Endothelial cell of umbilical vein (primary cell): ENCODE results near the gene HECTD2. TPM values are rescaled to one million over a fixed set of nuclear protein-coding genes. Genes with fewer than 3 reads are reported as not detected.

Source experiments
- BruUV-seq: library from RNA; stranded (reverse); fragments of 400-500 nt; replicated peaks from 2 replicates; lab custom pipeline; 2021; lab: Mats Ljungman, UMichigan
- CTCF ChIA-PET: fragments of 300-600, 350-600 bp; sonication (Branson Sonifier 250); formaldehyde crosslinking; loops from one replicate; lab custom pipeline; 2021; ENCODE audit warnings: antibody characterized with exemption, inconsistent platforms; lab: Charles Lee
- POLR2A ChIA-PET: fragments of 300-600, 350-600 bp; sonication (Branson Sonifier 250); formaldehyde crosslinking; loops from one replicate; lab custom pipeline; 2021; ENCODE audit warnings: antibody characterized with exemption, inconsistent platforms; lab: Charles Lee
- DNase-seq: peaks from one replicate; pipeline ENCODE4 v3.0.0-alpha.2; 2011; ENCODE audit warnings: low read depth, low spot score
- FAIRE-seq: peaks from 2 replicates; lab custom pipeline; 2011; peaks lifted over from hg19 to GRCh38; lab: Jason Lieb, UNC
- H2AFZ ChIP-seq: 2 replicates; pipeline ENCODE4 v1.6.0; 2012; ENCODE audit warnings: low read depth, low read length, control low read depth, inconsistent platforms
- H3K27ac ChIP-seq: 2 replicates; pipeline ENCODE4 v1.5.1; 2011; ENCODE audit warnings: low read depth, mild to moderate bottlenecking, control low read depth, low read length, moderate library complexity; ENCODE audit not compliant: insufficient read depth
- H3K27me3 ChIP-seq, 2 experiments: 2 replicates each; pipeline versions ENCODE4 v1.6.0 to v1.6.1; 2011; ENCODE audit warnings: low read length in 2 of 2, mixed read lengths in 1 of 2; ENCODE audit not compliant: control insufficient read depth in 2 of 2, insufficient read depth in 2 of 2
- H3K36me3 ChIP-seq, 2 experiments: 2 replicates in 1 of 2; 3 replicates in 1 of 2; pipeline ENCODE4 v1.5.1; 2011; ENCODE audit warnings: low read length in 2 of 2, mild to moderate bottlenecking in 1 of 2, moderate library complexity in 1 of 2; ENCODE audit not compliant: control insufficient read depth in 2 of 2, insufficient read depth in 2 of 2; ENCODE audit errors: extremely low read depth in 1 of 2
- H3K4me1 ChIP-seq: 3 replicates; pipeline ENCODE4 v1.5.1; 2011; ENCODE audit warnings: mild to moderate bottlenecking, low read length; ENCODE audit not compliant: control insufficient read depth, insufficient read depth; ENCODE audit errors: extremely low read depth
- H3K4me2 ChIP-seq: 2 replicates; pipeline ENCODE4 v1.6.1; 2011; ENCODE audit warnings: low read length, control low read depth, mixed read lengths; ENCODE audit not compliant: insufficient read depth
- H3K4me3 ChIP-seq, 3 experiments: fragments of 200-600 bp in 1 of 3; sonication (generic), shearing (Covaris generic) in 1 of 3; replicated peaks in 1 of 3; 2 replicates each; pipeline ENCODE4 v1.5.1; 2011 to 2016; ENCODE audit warnings: control low read depth in 3 of 3, low read length in 3 of 3, mild to moderate bottlenecking in 2 of 3, inconsistent platforms in 1 of 3, low read depth in 1 of 3, moderate library complexity in 1 of 3; ENCODE audit not compliant: insufficient read depth in 1 of 3
- H3K79me2 ChIP-seq: 2 replicates; pipeline ENCODE4 v1.6.0; 2012; ENCODE audit warnings: low read length, inconsistent platforms; ENCODE audit not compliant: control insufficient read depth, insufficient read depth
- H3K9ac ChIP-seq: replicated peaks from 2 replicates; pipeline ENCODE3; 2011; ENCODE audit warnings: low read length, control low read depth; ENCODE audit not compliant: insufficient read depth; ENCODE audit errors: extremely low read depth
- H3K9me1 ChIP-seq: replicated peaks from 3 replicates; pipeline ENCODE4 v1.6.0; 2011; ENCODE audit warnings: mild to moderate bottlenecking, low read length; ENCODE audit not compliant: control insufficient read depth, insufficient read depth; ENCODE audit errors: extremely low read depth
- H3K9me3 ChIP-seq: replicated peaks from 2 replicates; pipeline ENCODE4 v1.5.1; 2012; ENCODE audit warnings: low read length, inconsistent platforms; ENCODE audit not compliant: control insufficient read depth, insufficient read depth
- H4K20me1 ChIP-seq: replicated peaks from 2 replicates; pipeline ENCODE3; 2011; ENCODE audit warnings: mild to moderate bottlenecking, low read length; ENCODE audit not compliant: control insufficient read depth, insufficient read depth; ENCODE audit errors: extremely low read depth
- CTCF ChIP-seq, 2 donors: IDR thresholded peaks; 1 replicate in 1 of 2; 2 replicates in 1 of 2; pipeline ENCODE4 v1.5.1; 2011; ENCODE audit warnings: low read length in 2 of 2, mild to moderate bottlenecking in 2 of 2, moderate library complexity in 2 of 2, control low read depth in 1 of 2, inconsistent platforms in 1 of 2, low read depth in 1 of 2; ENCODE audit not compliant: insufficient read depth in 1 of 2; ENCODE audit errors: extremely low read depth in 1 of 2
- EZH2 ChIP-seq: IDR thresholded peaks from 2 replicates; pipeline ENCODE4 v1.6.1; 2012; ENCODE audit warnings: borderline replicate concordance, low read depth, mild to moderate bottlenecking, moderate library complexity, low read length, inconsistent platforms; ENCODE audit not compliant: severe bottlenecking
- FOS ChIP-seq: IDR thresholded peaks from 2 replicates; pipeline ENCODE4 v1.6.1; 2011; ENCODE audit warnings: mild to moderate bottlenecking, low read length, moderate library complexity, borderline replicate concordance; ENCODE audit not compliant: insufficient read depth
- GATA2 ChIP-seq: IDR thresholded peaks from 2 replicates; pipeline ENCODE4 v1.7.0; 2011; ENCODE audit warnings: low read depth, mild to moderate bottlenecking, moderate library complexity, mixed read lengths, low read length; ENCODE audit not compliant: insufficient read length, insufficient read depth
- JUN ChIP-seq: IDR thresholded peaks from 2 replicates; pipeline ENCODE4 v1.6.1; 2011; ENCODE audit warnings: borderline replicate concordance, low read depth; ENCODE audit not compliant: insufficient read length, insufficient read depth
- MAX ChIP-seq: IDR thresholded peaks from 2 replicates; pipeline ENCODE4 v1.6.1; 2011; ENCODE audit not compliant: insufficient read depth, insufficient read length
- MYC ChIP-seq: IDR thresholded peaks from one replicate; pipeline ENCODE4 v1.6.1; 2011; ENCODE audit warnings: mild to moderate bottlenecking, low read depth, low read length
- POLR2A ChIP-seq: IDR thresholded peaks from 2 replicates; pipeline ENCODE4 v1.6.1; 2012; ENCODE audit warnings: low read depth, mild to moderate bottlenecking, control low read depth, low read length
- POLR2AphosphoS5 ChIP-seq: IDR thresholded peaks from 2 replicates; pipeline ENCODE4 v1.6.1; 2012; ENCODE audit warnings: low read depth, mild to moderate bottlenecking, control low read depth, low read length, moderate library complexity; ENCODE audit not compliant: insufficient read depth
- dilution Hi-C: fragments of 300-500 bp; cut with MboI; formaldehyde crosslinking; loops from one replicate; pipeline ENCODE4 v1.15.0; 2019; ENCODE audit warnings: low sequenced_read_pairs; ENCODE audit not compliant: extremely low pct_ligation_motif_present
- intact Hi-C: fragments of 100-400 bp; cut with micrococcal nuclease; formaldehyde crosslinking; loops from one replicate; pipeline ENCODE4 v1.10.0; 2022
- polyA plus RNA-seq, 4 experiments: library from polyadenylated mRNA; depleted of rRNA in 3 of 4; stranded (reverse) in 3 of 4; unstranded in 1 of 4; fragments of >200 nt; gene quantifications; 2 replicates each; pipeline versions ENCODE4 v1.2.1 to v1.2.3, GENCODE V29; 2011 to 2012; ENCODE audit warnings: missing spikeins in 1 of 4
- total RNA-seq: library from RNA; stranded (reverse); gene quantifications from 2 replicates; pipeline ENCODE4 v1.2.3, GENCODE V29; 2021

The HECTD2 gene
- total and polyA plus RNA-seq, 2 donors (not counting 3 experiments of a cell fraction or from before 2014, with no cell fraction given): 4.2 to 10.7 TPM

GRCh38 chr10:91555455-91555854 lies 145.3 kb downstream of the HECTD2 start:
- FAIRE-seq: no peak
- no peak overlapping the region for H3K4me3 ChIP-seq
- H3K9me1 ChIP-seq: no peaks in the 10 kb centered on the region
- H3K4me2 ChIP-seq: no peak overlapping the region
- H3K4me1 ChIP-seq: no peaks in the 10 kb centered on the region
- TF ChIP-seq CTCF (IDR thresholded peaks at IDR 0.05; ENCODE audit: extremely low read depth in 1 of 2, insufficient read depth in 1 of 2, low read depth in 1 of 2, low read length in 2 of 2) (no peak), JUN (no peak), FOS (no peak), MYC (no peak), GATA2 (no peak), POLR2AphosphoS5 (no peak), MAX (no peak), EZH2 (no peak), POLR2A (no peak)
- H3K9ac ChIP-seq: no peak overlapping the region
- no peak overlapping the region for H2AFZ ChIP-seq
- no peaks in the 10 kb centered on the region for H3K36me3 ChIP-seq
- peaks cover 0 to 1% of the 10 kb centered on the region in 2 experiments for H3K27me3 ChIP-seq
- intact Hi-C loops (no loop called here), dilution Hi-C loops (no loop called here)
- POLR2A ChIA-PET: no interaction called here
- no peaks in the 10 kb centered on the region for H3K9me3 ChIP-seq
- no peaks in the 10 kb centered on the region for H4K20me1 ChIP-seq
- no TSS peak for BruUV-seq
- DNase-seq: no peak
- H3K27ac ChIP-seq: no peak overlapping the region
- H3K79me2 ChIP-seq: no peaks in the 10 kb centered on the region
- CTCF ChIA-PET: interaction anchor here (6.5 kb wide), 1 partner anchor 79 kb away, joined by 226 read pairs; the partner anchor contains the start of gene PPP1R3C
